Gastrocnemius medialis (tissue), 4 donors: ENCODE results near the gene DHCR24.

Experiments
- CTCF ChIP-seq, 5 experiments: fragments of 450-650 bp in 3 of 5; fragments of 200-600 bp in 2 of 5; sonication (generic) in 2 of 5; IDR thresholded peaks in 4 of 5; conservative IDR thresholded peaks in 1 of 5; 1 replicate in 4 of 5; 2 replicates in 1 of 5; pipeline ENCODE4 v1.5.1; 2016 to 2019; ENCODE audit warnings: antibody characterized with exemption in 5 of 5, mild to moderate bottlenecking in 3 of 5, moderate library complexity in 3 of 5
- POLR2A ChIP-seq, 2 donors: fragments of 450-650 bp; IDR thresholded peaks; one replicate each; pipeline ENCODE4 v1.6.1; 2017; ENCODE audit warnings: antibody characterized with exemption in 2 of 2, mild to moderate bottlenecking in 2 of 2, moderate library complexity in 2 of 2

DNA sequence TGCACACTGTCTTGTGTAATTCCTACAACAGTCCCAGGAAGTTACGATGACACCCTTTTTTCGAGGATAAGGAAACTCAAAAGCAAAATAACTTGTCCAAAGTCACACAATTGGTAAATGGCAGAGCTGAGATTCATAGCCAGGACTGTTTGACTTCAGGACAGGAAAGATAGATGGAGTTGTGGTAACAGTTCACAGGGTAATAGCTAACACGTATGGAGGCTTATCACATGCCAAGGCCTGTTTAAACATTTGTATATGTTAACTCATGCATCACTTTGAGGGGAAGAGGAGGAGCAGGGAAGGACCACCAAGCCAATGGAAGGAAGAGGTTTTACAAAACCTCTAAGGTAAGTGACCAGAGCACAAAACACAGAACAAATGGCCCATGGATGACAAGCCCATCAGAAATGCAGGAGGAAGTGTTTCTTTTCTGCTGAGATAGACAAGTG, 2.8 kb downstream of the DHCR24 start:
- TF ChIP-seq CTCF (IDR thresholded peaks at IDR 0.05 in 4 of 5, conservative IDR thresholded peaks at IDR 0.05 in 1 of 5) = no peak
- no peak for TF ChIP-seq POLR2A (IDR thresholded peaks at IDR 0.05)
